HCT116 (cell line): Measurements from ENCODE around the gene SLC35F1.

Experiments
- CBX3 ChIP-seq: IDR thresholded peaks from 2 replicates; pipeline ENCODE4 v1.6.1; 2012; ENCODE audit warnings: low read depth
- CEBPB ChIP-seq: IDR thresholded peaks from 2 replicates; pipeline ENCODE4 v1.6.1; 2012; ENCODE audit warnings: low read depth
- EGR1 ChIP-seq: IDR thresholded peaks from 2 replicates; pipeline ENCODE4 v1.6.1; 2012; ENCODE audit warnings: low read depth
- EZH2 ChIP-seq: fragments of 200-600 bp; sonication (generic); IDR thresholded peaks from 2 replicates; pipeline ENCODE4 v1.6.1; 2017; ENCODE audit warnings: antibody characterized with exemption, mixed run types
- EZH2phosphoT487 ChIP-seq: fragments of 200-600 bp; IDR thresholded peaks from 2 replicates; pipeline ENCODE4 v1.6.1; 2018; ENCODE audit warnings: antibody characterized with exemption, borderline replicate concordance
- JUND ChIP-seq: IDR thresholded peaks from 2 replicates; pipeline ENCODE4 v1.6.1; 2012
- POLR2A ChIP-seq: IDR thresholded peaks from 2 replicates; pipeline ENCODE4 v1.7.0; 2011; ENCODE audit warnings: borderline replicate concordance; ENCODE audit not compliant: insufficient read depth, insufficient read length; ENCODE audit errors: extremely low read depth
- POLR2AphosphoS5 ChIP-seq: IDR thresholded peaks from 2 replicates; pipeline ENCODE4 v1.6.1; 2011; ENCODE audit warnings: mild to moderate bottlenecking, low read depth, low read length, moderate library complexity
- RAD21 ChIP-seq: IDR thresholded peaks from 2 replicates; pipeline ENCODE4 v1.6.1; 2012; ENCODE audit warnings: low read depth, mild to moderate bottlenecking
- SIN3A ChIP-seq: IDR thresholded peaks from 2 replicates; pipeline ENCODE4 v1.6.1; 2012; ENCODE audit warnings: low read depth
- YY1 ChIP-seq: IDR thresholded peaks from 2 replicates; pipeline ENCODE4 v1.6.1; 2011; ENCODE audit warnings: low read length, low read depth, moderate library complexity, mild to moderate bottlenecking; ENCODE audit not compliant: insufficient replicate concordance; ENCODE audit errors: extremely low read depth
- TF ChIP-seq, protein P1 (sequence below), 3 experiments: fragments of 200-600 bp in 1 of 3; sonication (generic) in 1 of 3; IDR thresholded peaks in 2 of 3; conservative IDR thresholded peaks in 1 of 3; 2 replicates each; pipeline ENCODE4 v1.5.1; 2012 to 2017; ENCODE audit warnings: low read depth in 2 of 3, low read length in 2 of 3, antibody characterized with exemption in 1 of 3, borderline replicate concordance in 1 of 3, control low read depth in 1 of 3, mild to moderate bottlenecking in 1 of 3, mixed read lengths in 1 of 3, mixed run types in 1 of 3, moderate library complexity in 1 of 3; ENCODE audit not compliant: insufficient read depth in 1 of 3
- TF ChIP-seq, protein P2 (sequence below): IDR thresholded peaks from 2 replicates; pipeline ENCODE4 v1.6.1; 2012; ENCODE audit warnings: low read depth
- TF ChIP-seq, protein P3 (sequence below): IDR thresholded peaks from 2 replicates; pipeline ENCODE4 v1.6.1; 2012

DNA sequence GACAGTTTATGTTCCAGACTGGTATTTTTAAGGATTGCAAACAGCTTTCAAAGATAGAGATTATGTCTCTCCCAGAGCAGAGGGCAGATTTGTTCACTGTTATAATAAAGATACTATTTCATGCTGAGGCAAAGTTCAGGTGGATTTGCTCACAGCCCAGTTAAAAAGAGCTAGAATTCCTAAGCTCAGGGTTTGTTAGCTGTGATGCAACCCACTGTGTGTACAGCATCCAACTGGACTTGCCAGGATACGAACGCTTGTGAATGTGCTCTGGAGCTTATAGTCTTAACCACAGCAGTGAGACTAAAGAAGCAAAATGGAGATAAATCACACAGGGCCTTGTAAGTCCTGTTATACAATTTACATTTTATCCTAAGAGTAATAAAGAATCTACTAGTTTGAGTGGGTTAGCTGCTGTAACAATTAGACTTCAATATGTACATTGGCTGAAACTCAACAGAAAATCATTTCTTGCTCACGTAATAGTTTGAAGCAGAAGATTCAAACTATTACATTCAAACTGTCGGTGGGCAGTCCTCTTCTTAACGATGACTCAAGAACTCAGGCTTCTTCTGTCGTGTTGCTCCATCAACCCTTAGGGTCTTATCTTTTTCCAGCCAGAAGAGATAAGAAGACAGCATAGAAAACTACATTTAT lies 437.1 kb downstream of the SLC35F1 start:
- TF ChIP-seq, protein P1, sequence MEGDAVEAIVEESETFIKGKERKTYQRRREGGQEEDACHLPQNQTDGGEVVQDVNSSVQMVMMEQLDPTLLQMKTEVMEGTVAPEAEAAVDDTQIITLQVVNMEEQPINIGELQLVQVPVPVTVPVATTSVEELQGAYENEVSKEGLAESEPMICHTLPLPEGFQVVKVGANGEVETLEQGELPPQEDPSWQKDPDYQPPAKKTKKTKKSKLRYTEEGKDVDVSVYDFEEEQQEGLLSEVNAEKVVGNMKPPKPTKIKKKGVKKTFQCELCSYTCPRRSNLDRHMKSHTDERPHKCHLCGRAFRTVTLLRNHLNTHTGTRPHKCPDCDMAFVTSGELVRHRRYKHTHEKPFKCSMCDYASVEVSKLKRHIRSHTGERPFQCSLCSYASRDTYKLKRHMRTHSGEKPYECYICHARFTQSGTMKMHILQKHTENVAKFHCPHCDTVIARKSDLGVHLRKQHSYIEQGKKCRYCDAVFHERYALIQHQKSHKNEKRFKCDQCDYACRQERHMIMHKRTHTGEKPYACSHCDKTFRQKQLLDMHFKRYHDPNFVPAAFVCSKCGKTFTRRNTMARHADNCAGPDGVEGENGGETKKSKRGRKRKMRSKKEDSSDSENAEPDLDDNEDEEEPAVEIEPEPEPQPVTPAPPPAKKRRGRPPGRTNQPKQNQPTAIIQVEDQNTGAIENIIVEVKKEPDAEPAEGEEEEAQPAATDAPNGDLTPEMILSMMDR (IDR thresholded peaks at IDR 0.05 in 2 of 3, conservative IDR thresholded peaks at IDR 0.05 in 1 of 3; ENCODE audit: borderline replicate concordance in 1 of 3, insufficient read depth in 1 of 3, low read depth in 2 of 3, low read length in 2 of 3) = no peak
- TF ChIP-seq YY1 (no peak), SIN3A (no peak), EZH2phosphoT487 (no peak), RAD21 (no peak), CBX3 (no peak), POLR2A (no peak), EZH2 (no peak), CEBPB (no peak), EGR1 (no peak), JUND (no peak), POLR2AphosphoS5 (no peak)
- TF ChIP-seq, protein P2, sequence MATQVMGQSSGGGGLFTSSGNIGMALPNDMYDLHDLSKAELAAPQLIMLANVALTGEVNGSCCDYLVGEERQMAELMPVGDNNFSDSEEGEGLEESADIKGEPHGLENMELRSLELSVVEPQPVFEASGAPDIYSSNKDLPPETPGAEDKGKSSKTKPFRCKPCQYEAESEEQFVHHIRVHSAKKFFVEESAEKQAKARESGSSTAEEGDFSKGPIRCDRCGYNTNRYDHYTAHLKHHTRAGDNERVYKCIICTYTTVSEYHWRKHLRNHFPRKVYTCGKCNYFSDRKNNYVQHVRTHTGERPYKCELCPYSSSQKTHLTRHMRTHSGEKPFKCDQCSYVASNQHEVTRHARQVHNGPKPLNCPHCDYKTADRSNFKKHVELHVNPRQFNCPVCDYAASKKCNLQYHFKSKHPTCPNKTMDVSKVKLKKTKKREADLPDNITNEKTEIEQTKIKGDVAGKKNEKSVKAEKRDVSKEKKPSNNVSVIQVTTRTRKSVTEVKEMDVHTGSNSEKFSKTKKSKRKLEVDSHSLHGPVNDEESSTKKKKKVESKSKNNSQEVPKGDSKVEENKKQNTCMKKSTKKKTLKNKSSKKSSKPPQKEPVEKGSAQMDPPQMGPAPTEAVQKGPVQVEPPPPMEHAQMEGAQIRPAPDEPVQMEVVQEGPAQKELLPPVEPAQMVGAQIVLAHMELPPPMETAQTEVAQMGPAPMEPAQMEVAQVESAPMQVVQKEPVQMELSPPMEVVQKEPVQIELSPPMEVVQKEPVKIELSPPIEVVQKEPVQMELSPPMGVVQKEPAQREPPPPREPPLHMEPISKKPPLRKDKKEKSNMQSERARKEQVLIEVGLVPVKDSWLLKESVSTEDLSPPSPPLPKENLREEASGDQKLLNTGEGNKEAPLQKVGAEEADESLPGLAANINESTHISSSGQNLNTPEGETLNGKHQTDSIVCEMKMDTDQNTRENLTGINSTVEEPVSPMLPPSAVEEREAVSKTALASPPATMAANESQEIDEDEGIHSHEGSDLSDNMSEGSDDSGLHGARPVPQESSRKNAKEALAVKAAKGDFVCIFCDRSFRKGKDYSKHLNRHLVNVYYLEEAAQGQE = no peak
- TF ChIP-seq, protein P3, sequence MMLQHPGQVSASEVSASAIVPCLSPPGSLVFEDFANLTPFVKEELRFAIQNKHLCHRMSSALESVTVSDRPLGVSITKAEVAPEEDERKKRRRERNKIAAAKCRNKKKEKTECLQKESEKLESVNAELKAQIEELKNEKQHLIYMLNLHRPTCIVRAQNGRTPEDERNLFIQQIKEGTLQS = no peak
